Activated CD4-positive, alpha-beta T cell treated with anti-CD3 and anti-CD28 coated beads, Interleukin-2, amount 50 U/mL, for 4 hours (primary cell): ENCODE data around the gene KIF1B.
"Not testable (repeated sequence)": the region's sequence is repeated elsewhere in the genome, so short reads cannot be mapped to it uniquely, and the experiment has no call there.

ENCODE experiments used
- DNase-seq, 2 experiments: peaks; one replicate each; pipeline ENCODE4 v3.0.0-alpha.2; 2020

KIF1B gene

DNA sequence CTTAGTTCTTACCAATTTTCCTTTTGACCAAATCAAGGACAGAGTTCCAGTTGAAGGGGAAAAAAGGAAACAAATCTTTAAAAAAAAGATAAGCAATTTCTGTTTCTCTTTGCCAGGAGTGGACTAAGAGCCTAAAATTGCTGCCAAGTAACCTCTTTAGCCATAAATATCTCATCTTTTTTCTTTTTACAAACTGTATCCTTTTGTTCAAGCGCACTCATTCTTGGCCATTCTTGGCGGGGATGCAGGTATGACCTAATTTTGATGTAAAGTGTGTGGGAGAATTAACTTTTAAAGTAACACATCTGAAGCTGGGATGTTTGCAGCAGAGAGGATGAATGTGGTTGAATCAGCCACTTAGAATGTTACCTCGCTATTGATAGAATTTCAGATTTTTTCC is 13.4 kb upstream of the KIF1B start:
- no peak for DNase-seq

DNA sequence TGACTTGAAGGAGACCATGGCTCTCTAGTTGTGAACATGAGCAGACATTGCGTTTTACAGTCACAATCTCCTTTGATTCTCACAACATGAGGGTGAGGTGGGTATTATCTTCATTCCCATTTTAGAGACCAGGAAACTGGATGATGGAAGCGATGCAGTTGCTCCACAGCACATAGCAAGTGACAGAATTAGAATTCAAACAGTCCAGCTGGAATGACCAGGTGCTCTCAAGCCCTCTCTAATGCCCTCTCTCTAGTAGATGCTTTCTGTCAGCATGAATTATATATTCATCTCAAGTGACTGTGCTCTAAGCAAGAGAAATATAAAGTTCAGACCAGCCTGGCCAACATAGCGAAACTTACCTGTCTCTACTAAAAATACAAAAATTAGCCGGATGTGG is 9.8 kb upstream of the KIF1B start:
- DNase-seq = no peak

GRCh38 chr1:10204003-10204642 is 6.2 kb upstream of the KIF1B start:
- no peak for DNase-seq

DNA sequence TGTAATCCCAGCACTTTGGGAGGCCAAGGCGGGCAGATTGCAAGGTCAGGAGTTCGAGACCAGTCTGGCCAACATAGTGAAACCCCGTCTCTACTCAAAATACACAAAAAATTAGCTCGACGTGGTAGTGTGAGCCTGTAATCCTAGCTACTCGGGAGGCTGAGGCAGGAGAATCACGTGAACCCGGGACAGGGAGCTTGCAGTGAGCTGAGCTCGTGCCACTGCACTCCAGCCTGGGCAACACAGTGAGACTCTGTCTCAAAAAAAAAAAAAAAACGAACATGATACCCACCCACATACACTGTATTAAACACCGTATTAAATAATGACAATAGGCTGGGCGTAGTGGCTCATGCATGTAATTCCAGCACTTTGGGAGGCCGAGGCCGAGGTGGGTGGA is 5.2 kb upstream of the KIF1B start:
- not testable (repeated sequence) for DNase-seq

- DNase-seq = no peak
Measured at GRCh38 chr1:10207810-10208209, 2.6 kb upstream of the KIF1B start.

- no peak for DNase-seq
Measured at GRCh38 chr1:10208537-10208936, 1.8 kb upstream of the KIF1B start.

DNA sequence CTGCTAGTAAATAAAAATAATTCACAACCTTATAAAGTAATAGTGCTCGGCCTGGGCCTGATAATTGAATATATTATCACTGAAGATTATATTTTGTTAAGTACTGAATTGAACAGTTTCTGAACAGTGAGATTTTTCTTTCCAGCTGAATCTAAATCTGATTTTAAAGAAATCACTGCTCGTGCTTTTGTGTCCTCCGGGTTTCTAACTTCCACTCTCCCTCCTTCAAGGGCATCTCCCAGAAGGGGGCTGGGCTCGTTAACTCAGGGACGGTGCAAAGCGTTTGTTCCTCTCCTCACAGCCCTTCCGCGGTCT is 823 bp upstream of the KIF1B start:
- DNase-seq = no peak

DNA sequence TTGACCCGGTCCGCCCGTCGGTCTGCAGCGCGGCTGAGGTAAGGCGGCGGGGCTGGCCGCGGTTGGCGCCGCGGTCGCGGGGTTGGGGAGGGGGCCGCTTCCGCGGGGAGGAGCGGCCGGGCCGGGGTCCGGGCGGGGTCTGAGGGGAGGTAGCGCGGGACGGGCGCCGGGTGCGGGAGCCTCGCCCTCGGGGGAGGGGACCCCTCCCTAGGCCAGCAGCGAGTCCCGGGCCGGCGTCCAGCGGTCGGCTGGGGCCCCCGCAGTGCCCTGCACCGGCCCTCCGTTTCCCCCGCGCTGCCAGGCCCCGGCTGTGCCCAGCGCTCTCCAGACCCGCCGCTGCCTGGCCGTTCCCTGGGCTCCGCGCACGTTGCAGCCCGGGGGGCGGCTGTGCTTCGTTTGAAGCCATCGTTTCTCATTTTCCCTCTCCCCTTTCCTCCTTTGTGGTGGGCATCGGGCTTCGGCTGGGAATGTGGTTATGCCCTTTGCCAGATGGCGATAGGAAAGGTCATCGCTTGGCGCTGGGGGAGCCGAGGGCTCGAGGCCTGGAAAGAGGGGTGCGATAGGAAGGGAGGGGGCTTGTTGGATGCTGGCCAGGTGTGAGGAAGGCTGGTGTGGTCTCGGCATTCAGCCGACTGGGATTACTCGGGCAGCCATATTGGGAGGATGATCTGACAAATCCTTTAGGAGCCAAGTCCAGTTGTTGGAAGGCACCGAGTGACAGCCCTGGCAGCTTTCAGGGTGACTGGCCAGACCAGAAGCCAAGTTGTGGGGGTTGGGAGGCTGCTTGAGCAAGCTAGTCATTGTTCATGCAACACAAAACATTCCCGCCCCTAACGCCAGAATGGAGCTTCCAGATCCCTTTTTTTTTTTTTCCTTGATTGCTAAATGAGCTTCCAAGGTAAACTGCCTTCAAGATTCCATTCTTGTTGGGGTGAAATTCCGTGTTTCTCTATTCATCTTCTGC is 753 bp downstream of the KIF1B start:
- peak; percentile 0 to 3 for DNase-seq

GRCh38 chr1:10211805-10212410 is 1.5 kb downstream of the KIF1B start:
- DNase-seq = no peak

- no peak for DNase-seq
Measured at GRCh38 chr1:10212476-10212875, 2.1 kb downstream of the KIF1B start.

DNA sequence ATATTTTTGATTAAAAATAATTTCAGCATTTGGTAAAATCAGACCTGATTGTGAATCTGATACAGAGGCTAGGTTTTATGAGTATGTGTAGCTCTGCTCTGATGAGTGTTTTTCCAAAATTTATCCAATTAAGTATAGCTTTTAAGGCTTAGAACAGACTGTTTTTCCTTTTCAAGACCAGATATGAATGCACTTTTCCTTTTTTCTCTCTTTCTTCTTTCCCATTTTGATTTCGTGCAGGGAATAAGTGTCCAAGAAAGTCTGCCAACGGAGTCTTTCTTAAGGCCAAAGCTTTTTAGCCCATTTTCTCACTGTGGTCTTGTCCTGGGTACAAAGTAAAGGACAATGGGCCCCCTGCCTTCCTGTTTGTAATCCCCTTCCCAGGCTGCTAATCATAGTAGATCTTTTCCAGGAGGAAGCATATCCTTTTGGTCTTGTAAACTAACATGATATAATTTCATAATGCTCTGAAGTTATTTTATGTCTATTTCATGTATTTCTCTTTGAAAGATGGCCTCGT is 2.9 kb downstream of the KIF1B start:
- DNase-seq = no peak

DNA sequence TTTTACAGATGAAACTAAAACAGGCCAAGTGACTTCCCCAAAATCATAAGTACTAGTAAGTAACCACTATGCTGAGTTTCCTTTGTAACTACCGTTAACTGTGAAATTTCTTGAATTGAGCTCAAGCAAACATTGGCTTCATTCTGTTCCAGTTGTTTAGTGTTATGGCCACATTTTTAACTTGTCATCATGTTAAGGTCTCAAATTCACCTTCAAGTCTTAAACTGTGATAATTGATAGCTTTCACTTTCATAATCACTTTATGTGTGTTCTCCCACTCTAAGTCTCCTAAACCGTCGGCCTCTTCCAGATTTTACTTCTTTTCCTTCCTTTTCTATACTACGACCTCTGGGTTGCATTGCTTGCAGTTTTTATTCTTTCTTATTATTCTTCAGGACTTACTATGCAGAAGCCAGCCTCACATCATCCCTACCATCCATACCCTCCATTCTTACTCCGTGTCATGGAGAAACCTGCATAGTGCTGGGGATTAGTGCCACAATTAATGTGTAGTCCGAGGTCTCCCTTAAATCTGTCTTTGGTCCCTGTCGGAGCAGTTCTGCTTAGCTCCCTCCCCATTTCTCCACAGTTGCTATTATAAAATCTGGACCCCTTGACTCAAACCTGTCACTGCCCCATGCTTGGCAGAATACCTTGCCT is 5.8 kb downstream of the KIF1B start:
- DNase-seq = no peak

GRCh38 chr1:10217748-10218441 is 7.5 kb downstream of the KIF1B start:
- DNase-seq = no peak

DNA sequence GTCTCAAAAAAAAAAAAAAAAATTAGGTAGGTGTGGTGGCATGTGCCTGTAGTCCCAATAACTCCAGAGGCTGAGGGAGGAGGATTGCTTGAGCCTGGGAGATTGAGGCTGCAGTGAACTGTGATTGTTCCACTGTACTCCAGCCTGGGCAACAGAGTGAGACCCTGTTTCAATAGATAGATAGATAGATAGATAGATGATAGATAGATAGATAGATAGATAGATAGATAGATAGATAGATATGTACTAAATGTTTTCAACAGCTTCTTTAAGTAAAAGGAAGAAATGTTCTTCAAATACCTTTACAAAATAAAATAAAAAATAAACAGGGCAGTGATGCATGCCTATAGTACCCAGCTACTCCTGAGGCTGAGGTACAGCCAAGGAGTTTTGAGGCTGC is 9.8 kb downstream of the KIF1B start:
- DNase-seq = no peak

- not testable (repeated sequence) for DNase-seq
Measured at GRCh38 chr1:10220657-10221056, 10.3 kb downstream of the KIF1B start.

DNA sequence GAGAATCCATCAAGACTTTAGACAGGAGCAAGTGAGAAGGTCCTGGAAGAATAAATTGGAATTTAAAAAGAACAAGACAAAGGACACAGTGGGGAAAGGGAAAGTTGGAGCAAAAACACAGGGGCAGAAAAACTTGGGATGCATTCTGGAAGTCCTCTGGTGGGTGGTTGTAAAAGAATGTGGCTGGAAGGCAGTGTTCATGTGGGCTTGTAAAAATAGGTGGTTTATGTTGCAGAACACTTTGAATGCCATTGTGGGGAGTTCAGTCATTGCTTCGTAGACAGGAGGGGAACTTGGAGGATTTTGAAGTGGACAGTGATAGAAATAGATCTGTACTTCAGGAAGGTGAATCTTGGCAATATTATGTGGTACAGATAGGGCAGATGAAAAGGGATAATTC is 15.2 kb downstream of the KIF1B start:
- no peak for DNase-seq

DNA sequence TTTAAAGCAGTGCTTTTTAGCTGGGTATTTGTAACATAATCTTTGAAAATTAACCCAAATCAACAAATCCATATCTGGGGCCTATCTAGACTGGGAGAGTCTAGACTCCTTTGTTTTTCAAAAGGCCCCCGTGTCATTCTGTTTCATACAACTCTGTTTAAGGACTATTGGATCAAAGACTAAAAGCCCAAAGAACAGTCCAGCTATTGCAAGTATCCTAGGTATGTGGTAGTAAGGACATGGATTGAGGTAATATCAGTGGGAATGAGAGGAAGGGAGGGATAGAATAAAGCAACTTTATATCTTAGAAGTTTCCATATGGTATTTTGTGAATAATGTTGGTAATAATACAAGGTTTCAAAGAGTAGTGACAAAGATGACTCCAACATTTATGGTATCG is 18.2 kb downstream of the KIF1B start:
- no peak for DNase-seq

GRCh38 chr1:10229903-10230302 is 19.5 kb downstream of the KIF1B start:
- DNase-seq = no peak

- no peak for DNase-seq
Measured at GRCh38 chr1:10232163-10232562, 21.8 kb downstream of the KIF1B start.

DNA sequence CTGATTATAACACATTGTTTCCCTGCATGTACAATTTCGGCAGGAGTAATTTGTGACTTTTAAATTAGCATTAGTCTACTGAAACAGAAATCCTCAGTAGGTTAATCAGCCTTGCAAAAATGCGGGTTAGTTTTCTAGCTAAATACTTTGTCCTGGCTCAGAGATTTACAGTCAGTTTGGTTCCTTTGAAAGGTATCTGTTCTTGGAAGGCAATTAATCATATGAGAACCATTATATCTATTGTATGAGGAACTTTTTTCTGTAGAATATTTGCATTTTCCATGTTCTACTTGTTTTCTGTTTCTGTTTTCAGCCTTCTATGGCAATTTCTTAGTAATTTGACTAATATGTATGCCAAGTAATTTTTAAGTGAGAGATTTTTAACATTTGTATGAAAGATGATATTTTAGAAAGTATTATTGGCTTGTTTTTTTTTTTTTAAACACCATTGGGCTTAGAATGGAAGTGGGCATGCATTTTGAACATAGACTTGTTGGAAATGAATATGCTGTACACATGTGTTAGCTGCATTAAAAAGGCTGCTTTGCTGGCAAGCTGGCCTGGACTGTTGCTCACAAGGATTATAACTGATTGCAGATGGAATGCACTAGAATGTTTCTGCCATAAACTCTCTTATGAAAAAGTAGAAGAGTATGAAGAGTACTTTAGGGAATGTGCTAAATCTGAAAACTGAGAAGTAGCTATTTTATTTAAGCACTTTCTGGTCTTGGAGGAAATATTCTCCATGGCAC is 26.2 kb downstream of the KIF1B start:
- no peak for DNase-seq

- no peak for DNase-seq
Measured at GRCh38 chr1:10237157-10237539, 26.8 kb downstream of the KIF1B start.

DNA sequence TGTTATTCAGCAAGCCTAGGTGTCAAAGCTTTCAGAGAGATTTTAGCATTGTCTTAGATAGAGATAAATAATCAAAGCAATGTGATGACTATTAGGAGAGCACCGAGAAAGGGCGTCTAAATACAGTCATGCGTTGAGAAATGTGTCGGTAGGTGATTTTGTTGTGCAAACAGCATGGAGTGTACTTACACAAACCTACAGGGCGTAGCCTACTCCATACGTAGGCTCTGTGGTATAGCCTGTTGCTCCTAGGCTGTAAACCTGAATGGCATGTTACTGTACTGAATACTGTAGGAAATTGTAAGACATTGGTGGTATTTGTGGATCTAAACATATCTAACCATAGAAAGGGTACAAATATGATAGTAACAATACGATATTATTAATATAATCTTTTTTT is 31.8 kb downstream of the KIF1B start:
- no peak for DNase-seq
